Endodermal cell (in vitro differentiated cells): ENCODE data around the gene DNAJC1. TPM values are rescaled to one million over a fixed set of nuclear protein-coding genes. Genes with fewer than 3 reads are reported as not detected.

ENCODE experiments used
- DNase-seq: peaks from one replicate; pipeline ENCODE4 v3.0.0-alpha.2; 2017
- H3K27ac ChIP-seq: 2 replicates; pipeline ENCODE4 v1.5.1; 2013; ENCODE audit warnings: mild to moderate bottlenecking, low read depth, low read length, moderate library complexity
- H3K27me3 ChIP-seq: 2 replicates; pipeline ENCODE4 v1.6.1; 2013; ENCODE audit warnings: mild to moderate bottlenecking, low read length, moderate library complexity; ENCODE audit not compliant: insufficient read depth, control insufficient read depth, poor library complexity, severe bottlenecking
- H3K36me3 ChIP-seq: 2 replicates; pipeline ENCODE4 v1.7.0; 2013; ENCODE audit warnings: mild to moderate bottlenecking, low read length, moderate library complexity; ENCODE audit not compliant: control insufficient read depth, insufficient read depth
- H3K4me1 ChIP-seq: one replicate; pipeline ENCODE4 v1.7.0; 2013; ENCODE audit warnings: low read length; ENCODE audit not compliant: control insufficient read depth, insufficient read depth
- H3K4me3 ChIP-seq: 2 replicates; pipeline ENCODE4 v1.5.1; 2013; ENCODE audit warnings: mild to moderate bottlenecking, low read length, moderate library complexity
- H3K9ac ChIP-seq: 2 replicates; pipeline ENCODE4 v1.6.1; 2013; ENCODE audit warnings: mild to moderate bottlenecking, low read length, moderate library complexity; ENCODE audit not compliant: poor library complexity, severe bottlenecking; ENCODE audit errors: extremely low read depth
- H3K9me3 ChIP-seq: 2 replicates; pipeline ENCODE4 v1.6.1; 2013; ENCODE audit warnings: mild to moderate bottlenecking, low read length, moderate library complexity; ENCODE audit not compliant: control insufficient read depth
- H3K27ac Mint-ChIP-seq: 2 replicates; pipeline ENCODE4 v1.8.0; 2020; ENCODE audit warnings: mixed read lengths
- H3K27me3 Mint-ChIP-seq: 2 replicates; pipeline ENCODE4 v1.8.0; 2021; ENCODE audit warnings: mild to moderate bottlenecking, mixed read lengths; ENCODE audit not compliant: insufficient read depth
- H3K36me3 Mint-ChIP-seq: 2 replicates; pipeline ENCODE4 v1.8.0; 2020; ENCODE audit warnings: low read depth, mixed read lengths
- H3K4me1 Mint-ChIP-seq: 2 replicates; pipeline ENCODE4 v1.8.0; 2020; ENCODE audit warnings: mixed read lengths
- H3K4me3 Mint-ChIP-seq: 2 replicates; pipeline ENCODE4 v1.8.0; 2020; ENCODE audit warnings: mild to moderate bottlenecking, moderate library complexity, mixed read lengths
- H3K9me3 Mint-ChIP-seq: 2 replicates; pipeline ENCODE4 v1.8.0; 2020; ENCODE audit warnings: mild to moderate bottlenecking, mixed read lengths
- WGBS, 2 experiments: methylation state at CpG; one replicate each; pipeline versions ENCODE4 v1.1.5 to v1.1.7; 2013; ENCODE audit warnings: missing lambda C conversion rate in 2 of 2, mixed read lengths in 1 of 2; ENCODE audit not compliant: insufficient coverage in 1 of 2, insufficient read length in 1 of 2; 5-methylcytosine and 5-hydroxymethylcytosine counted together
- total RNA-seq, 2 donors: library from RNA; stranded (reverse); fragmentation: NEBNext Ultra II Directional in 1 of 2; extraction: Animal tissue kit (Norgen Biotek cat#: 25700) in 1 of 2; gene quantifications; 2 replicates in 1 of 2; 3 replicates in 1 of 2; pipeline ENCODE4 v1.2.1, GENCODE V29; 2021
- TF ChIP-seq, protein P1 (sequence below): fragments of 200-600 bp; sonication (generic); conservative IDR thresholded peaks from 2 replicates; pipeline ENCODE4 v1.5.0; 2021; ENCODE audit warnings: antibody characterized with exemption, mild to moderate bottlenecking

DNAJC1 gene
- total RNA-seq, 2 donors from 2014 or later = 23.5 to 30.4 TPM

DNA sequence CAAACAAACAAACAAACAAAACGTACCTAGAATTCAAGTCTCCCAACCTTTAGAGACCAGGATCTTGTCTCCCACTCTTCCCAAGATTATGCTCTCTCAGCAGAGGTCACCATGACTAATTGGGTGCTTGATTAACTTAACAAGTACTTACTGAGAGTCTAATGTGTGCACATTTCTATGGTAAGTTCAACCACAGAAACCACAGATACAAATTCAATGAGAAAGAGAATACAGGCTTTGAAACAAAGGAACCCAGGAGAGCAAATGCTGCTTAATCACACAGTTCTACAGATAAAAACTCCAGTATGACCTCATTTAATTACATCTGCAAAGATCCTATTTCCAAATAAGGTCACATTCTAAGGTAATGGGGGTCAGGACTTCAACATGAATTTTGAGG, 142.8 kb downstream of the DNAJC1 start:
- no peak overlapping the region for H3K27ac Mint-ChIP-seq
- no peak overlapping the region for H3K4me3 Mint-ChIP-seq
- Histone ChIP-seq H3K9ac (no peak overlapping the region), H3K4me1 (no peaks in the 10 kb centered on the region), H3K27ac (no peak overlapping the region), H3K9me3 (peaks cover 7% of the 10 kb centered on the region), H3K4me3 (peak overlapping the region; percentile 18), H3K36me3 (no peaks in the 10 kb centered on the region), H3K27me3 (no peaks in the 10 kb centered on the region)
- TF ChIP-seq, protein P1, sequence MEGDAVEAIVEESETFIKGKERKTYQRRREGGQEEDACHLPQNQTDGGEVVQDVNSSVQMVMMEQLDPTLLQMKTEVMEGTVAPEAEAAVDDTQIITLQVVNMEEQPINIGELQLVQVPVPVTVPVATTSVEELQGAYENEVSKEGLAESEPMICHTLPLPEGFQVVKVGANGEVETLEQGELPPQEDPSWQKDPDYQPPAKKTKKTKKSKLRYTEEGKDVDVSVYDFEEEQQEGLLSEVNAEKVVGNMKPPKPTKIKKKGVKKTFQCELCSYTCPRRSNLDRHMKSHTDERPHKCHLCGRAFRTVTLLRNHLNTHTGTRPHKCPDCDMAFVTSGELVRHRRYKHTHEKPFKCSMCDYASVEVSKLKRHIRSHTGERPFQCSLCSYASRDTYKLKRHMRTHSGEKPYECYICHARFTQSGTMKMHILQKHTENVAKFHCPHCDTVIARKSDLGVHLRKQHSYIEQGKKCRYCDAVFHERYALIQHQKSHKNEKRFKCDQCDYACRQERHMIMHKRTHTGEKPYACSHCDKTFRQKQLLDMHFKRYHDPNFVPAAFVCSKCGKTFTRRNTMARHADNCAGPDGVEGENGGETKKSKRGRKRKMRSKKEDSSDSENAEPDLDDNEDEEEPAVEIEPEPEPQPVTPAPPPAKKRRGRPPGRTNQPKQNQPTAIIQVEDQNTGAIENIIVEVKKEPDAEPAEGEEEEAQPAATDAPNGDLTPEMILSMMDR = no peak
- peaks cover 2% of the 10 kb centered on the region for H3K9me3 Mint-ChIP-seq
- H3K4me1 Mint-ChIP-seq = no peaks in the 10 kb centered on the region
- H3K27me3 Mint-ChIP-seq = no peaks in the 10 kb centered on the region
- 86% methylated on average over 1 of the region's 1 CpG; no CpG with 5 or more reads in 1 of the 2 experiments for WGBS, 2 experiments
- DNase-seq = no peak
- H3K36me3 Mint-ChIP-seq = peaks cover 18% of the 10 kb centered on the region

DNA sequence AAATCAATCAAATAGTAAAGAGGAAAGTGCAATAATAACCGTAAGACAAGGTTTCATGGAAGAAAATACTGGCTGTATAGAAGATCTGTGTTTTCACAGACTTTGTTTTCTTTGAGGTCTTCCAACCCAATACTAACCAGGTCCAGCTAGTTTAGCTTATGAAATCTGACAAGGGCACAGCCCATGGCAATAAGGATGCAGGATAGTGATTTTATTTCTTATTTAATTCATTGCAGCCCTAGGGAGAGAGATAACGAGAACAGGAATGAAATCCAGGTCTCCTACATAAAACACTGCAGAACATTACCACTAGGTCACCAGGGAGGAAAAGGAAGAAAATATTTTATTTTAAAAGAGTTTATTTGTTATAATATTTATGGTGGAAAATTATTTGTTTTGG, 145.1 kb downstream of the DNAJC1 start:
- no peak overlapping the region for H3K27ac Mint-ChIP-seq
- H3K27me3 ChIP-seq = no peaks in the 10 kb centered on the region
- peaks cover 16% of the 10 kb centered on the region for H3K36me3 Mint-ChIP-seq
- WGBS, 2 experiments = 50% methylated on average over 2 of the region's 2 CpGs; no CpG with 5 or more reads in 1 of the 2 experiments
- no peaks in the 10 kb centered on the region for H3K4me1 ChIP-seq
- H3K9me3 Mint-ChIP-seq = peaks cover 4% of the 10 kb centered on the region
- no peak overlapping the region for H3K27ac ChIP-seq
- TF ChIP-seq, protein P1 = peak; percentile 27
- no peak overlapping the region for H3K4me3 ChIP-seq
- H3K27me3 Mint-ChIP-seq = no peaks in the 10 kb centered on the region
- peaks cover 1% of the 10 kb centered on the region for H3K36me3 ChIP-seq
- H3K4me1 Mint-ChIP-seq = no peaks in the 10 kb centered on the region
- no peak overlapping the region for H3K4me3 Mint-ChIP-seq
- no peak for DNase-seq
- peaks cover 7% of the 10 kb centered on the region for H3K9me3 ChIP-seq
- no peak overlapping the region for H3K9ac ChIP-seq

DNA sequence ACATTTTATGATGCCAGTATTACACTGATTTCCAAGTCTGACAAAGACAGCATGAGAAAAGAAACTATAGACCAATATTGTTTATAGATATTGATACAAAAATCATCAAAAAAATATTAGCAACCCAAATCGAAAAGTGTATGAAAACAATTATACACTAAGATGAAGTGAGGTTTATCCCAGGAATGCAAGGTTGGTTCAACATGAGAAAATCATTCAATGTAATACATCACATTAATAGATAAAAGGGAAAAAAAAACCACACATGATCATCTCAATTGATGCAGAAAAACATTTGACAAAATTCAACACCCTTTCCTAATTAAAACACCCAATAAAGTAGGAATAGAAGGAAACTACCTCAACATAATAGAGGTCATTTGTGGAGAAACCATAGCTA, 153.9 kb downstream of the DNAJC1 start:
- no peaks in the 10 kb centered on the region for H3K27me3 Mint-ChIP-seq
- H3K4me1 ChIP-seq = no peaks in the 10 kb centered on the region
- H3K27me3 ChIP-seq = no peaks in the 10 kb centered on the region
- WGBS, 2 experiments = no CpG with 5 or more reads among the region's 1 CpG
- H3K9ac ChIP-seq = no peak overlapping the region
- TF ChIP-seq, protein P1 = no peak
- H3K9me3 Mint-ChIP-seq = peaks cover 33% of the 10 kb centered on the region
- peaks cover 10% of the 10 kb centered on the region for H3K36me3 ChIP-seq
- DNase-seq = no peak
- H3K9me3 ChIP-seq = peaks cover 34% of the 10 kb centered on the region
- no peak overlapping the region for H3K27ac Mint-ChIP-seq
- H3K4me3 Mint-ChIP-seq = no peak overlapping the region
- no peak overlapping the region for H3K27ac ChIP-seq
- H3K4me1 Mint-ChIP-seq = peaks cover 4% of the 10 kb centered on the region
- H3K36me3 Mint-ChIP-seq = peaks cover 36% of the 10 kb centered on the region
- peak overlapping the region; percentile 6 for H3K4me3 ChIP-seq
